H1 (cell line): ENCODE measurements around the gene SCAMP2. TPM values are rescaled to one million over a fixed set of nuclear protein-coding genes. Genes with fewer than 3 reads are reported as not detected.

Source experiments
- ASH2L ChIP-seq: fragments of 200-600, 300-600 bp; sonication (generic); IDR thresholded peaks from one replicate; pipeline ENCODE4 v1.7.1; 2017; ENCODE audit warnings: low read length
- EZH2 ChIP-seq: fragments of 200-600 bp; sonication (generic); IDR thresholded peaks from 2 replicates; pipeline ENCODE4 v1.7.1; 2012; ENCODE audit warnings: low read depth, mild to moderate bottlenecking, moderate library complexity, low read length, inconsistent platforms; ENCODE audit not compliant: severe bottlenecking
- HDAC2 ChIP-seq, 2 experiments: fragments of 300-600 bp in 1 of 2; sonication (generic) in 1 of 2; IDR thresholded peaks; 2 replicates each; pipeline ENCODE4 v1.6.1; 2011 to 2012; ENCODE audit warnings: low read depth in 2 of 2, low read length in 2 of 2, mild to moderate bottlenecking in 2 of 2, moderate library complexity in 2 of 2, borderline replicate concordance in 1 of 2, inconsistent platforms in 1 of 2
- HDAC6 ChIP-seq: IDR thresholded peaks from one replicate; pipeline ENCODE4 v1.7.1; 2012; ENCODE audit warnings: low read depth, mild to moderate bottlenecking, inconsistent platforms, low read length, moderate library complexity
- POLR2AphosphoS5 ChIP-seq: IDR thresholded peaks from 2 replicates; pipeline ENCODE4 v1.6.1; 2011; ENCODE audit warnings: low read depth, low read length
- polyA plus RNA-seq, 7 experiments: library from polyadenylated mRNA; depleted of rRNA in 3 of 7; stranded (reverse) in 5 of 7; unstranded in 2 of 7; fragments of >200 nt in 5 of 7; fragments of 200-250 nt in 2 of 7; gene quantifications; 1 replicate in 5 of 7; 2 replicates in 1 of 7; 4 replicates in 1 of 7; pipeline versions ENCODE4 v1.2.1 to v1.2.3, GENCODE V29; 2011 to 2013; ENCODE audit warnings: missing spikeins in 2 of 7, mixed read lengths in 2 of 7
- total RNA-seq: library from RNA; stranded (reverse); fragmentation: NEBNext Ultra II Directional; extraction: Animal tissue kit (Norgen Biotek cat#: 25700); gene quantifications from 2 replicates; pipeline ENCODE4 v1.2.1, GENCODE V29; 2021

The SCAMP2 gene
- total and polyA plus RNA-seq, 2 of the 8 experiments (the other 6 are each of a cell fraction or from before 2014, with no cell fraction given), result 41.7 to 131 TPM

DNA sequence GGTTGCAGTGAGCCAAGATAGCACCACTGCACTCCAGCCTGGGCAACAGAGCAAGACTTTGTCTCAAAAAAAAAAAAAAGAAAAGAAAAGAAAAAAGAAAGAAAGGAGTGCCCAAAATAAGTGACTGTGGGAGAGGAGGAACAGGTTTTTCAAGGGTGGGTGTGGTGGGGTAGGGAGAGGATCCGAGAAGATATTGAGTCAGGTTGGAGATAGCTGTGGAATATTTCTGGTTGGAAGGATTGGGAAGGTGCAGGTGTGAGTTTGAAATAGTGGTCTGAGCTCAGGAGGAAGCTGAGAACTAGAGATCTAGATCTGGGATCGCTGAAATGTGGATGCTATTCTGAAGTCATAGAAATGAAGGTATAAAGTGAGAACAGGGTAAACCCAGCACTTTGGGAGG lies 7.8 kb downstream of the SCAMP2 start (continued):
- no peak for TF ChIP-seq EZH2
- TF ChIP-seq ASH2L, result no peak
- TF ChIP-seq HDAC2 (IDR thresholded peaks at IDR 0.05; ENCODE audit: borderline replicate concordance in 1 of 2, low read depth in 2 of 2, low read length in 2 of 2), result no peak
- no peak for TF ChIP-seq HDAC6
- TF ChIP-seq POLR2AphosphoS5, result no peak
